ENCODE results near the gene OR2M3. TPM values are rescaled to one million over a fixed set of nuclear protein-coding genes. Genes with fewer than 3 reads are reported as not detected.

OR2M3 gene
- total RNA-seq, 2 donors from 2014 or later = 0.06 TPM; not detected in 1

- TF ChIP-seq POLR2AphosphoS5 (IDR thresholded peaks at IDR 0.05) = no peak
- TF ChIP-seq POLR2A (IDR thresholded peaks at IDR 0.05) = no peak
- TF ChIP-seq CTCF (IDR thresholded peaks at IDR 0.05) = no peak
- Histone ChIP-seq H3K9me3 (no peaks in the 10 kb centered on the region), H3K36me3 (no peaks in the 10 kb centered on the region), H3K4me3 (no peak overlapping the region), H3K27me3 (replicated peaks; ENCODE audit: insufficient read depth) (no peaks in the 10 kb centered on the region), H3K4me1 (replicated peaks) (no peaks in the 10 kb centered on the region), H3K27ac (no peak overlapping the region)
- 97% methylated on average over 13 of the region's 14 CpGs for WGBS
- intact Hi-C loops (cut with DNase I) = no loop called here
- DNase-seq (ENCODE audit: low spot score) = no peak
These were observed 31.9 kb upstream of the OR2M3 start for GRCh38 chr1:248165186-248165585.

- Histone ChIP-seq H3K36me3 (no peaks in the 10 kb centered on the region), H3K9me3 (no peaks in the 10 kb centered on the region), H3K4me1 (replicated peaks) (no peaks in the 10 kb centered on the region), H3K27me3 (replicated peaks; ENCODE audit: insufficient read depth) (no peaks in the 10 kb centered on the region), H3K4me3 (no peak within 1 kb of the TSS), H3K27ac (no peak within 1 kb of the TSS)
- no peak for DNase-seq (ENCODE audit: low spot score)
- TF ChIP-seq POLR2A (IDR thresholded peaks at IDR 0.05) (no peak), CTCF (IDR thresholded peaks at IDR 0.05) (no peak), POLR2AphosphoS5 (IDR thresholded peaks at IDR 0.05) (no peak)
- intact Hi-C loops (cut with DNase I) = no loop called here
These were observed 22.5 kb upstream of the OR2M3 start, which contains the start of gene OR2M2 for GRCh38 chr1:248174521-248174920. OR2M2 (plus strand) TSS chr1:248174821; CDS start chr1:248179986, 5,165 bp downstream.

GRCh38 chr1:248183996-248184395, 13.1 kb upstream of the OR2M3 start:
- 65% methylated on average over 7 of the region's 7 CpGs for WGBS
- intact Hi-C loops (cut with DNase I) = no loop called here
- no peaks in the 10 kb centered on the region for H3K36me3 ChIP-seq
- no peak overlapping the region for H3K27ac ChIP-seq
- H3K4me3 ChIP-seq = no peak overlapping the region
- H3K9me3 ChIP-seq = no peaks in the 10 kb centered on the region
- no peak for DNase-seq (ENCODE audit: low spot score)
- H3K4me1 ChIP-seq (replicated peaks) = no peaks in the 10 kb centered on the region
- no peak for TF ChIP-seq CTCF (IDR thresholded peaks at IDR 0.05)
- no peaks in the 10 kb centered on the region for H3K27me3 ChIP-seq (replicated peaks; ENCODE audit: insufficient read depth)

- WGBS = 75% methylated on average over 3 of the region's 3 CpGs
These were observed 9.7 kb upstream of the OR2M3 start for GRCh38 chr1:248187363-248187762.

GRCh38 chr1:248189026-248189425, 8.0 kb upstream of the OR2M3 start:
- no peak for TF ChIP-seq POLR2AphosphoS5 (IDR thresholded peaks at IDR 0.05)
- TF ChIP-seq CTCF (IDR thresholded peaks at IDR 0.05) = no peak
- TF ChIP-seq POLR2A (IDR thresholded peaks at IDR 0.05) = no peak
- DNase-seq (ENCODE audit: low spot score) = no peak
- WGBS = 34% methylated on average over 10 of the region's 11 CpGs

More at GRCh38 chr1:248187363-248187762, 9.7 kb upstream of the OR2M3 start:
- no peak for DNase-seq (ENCODE audit: low spot score)
- TF ChIP-seq POLR2A (IDR thresholded peaks at IDR 0.05) = no peak
- Histone ChIP-seq H3K27me3 (replicated peaks; ENCODE audit: insufficient read depth) (no peaks in the 10 kb centered on the region), H3K9me3 (no peaks in the 10 kb centered on the region), H3K4me3 (no peak overlapping the region), H3K4me1 (replicated peaks) (no peaks in the 10 kb centered on the region), H3K36me3 (no peaks in the 10 kb centered on the region), H3K27ac (no peak overlapping the region)
- intact Hi-C loops (cut with DNase I) = no loop called here

More at GRCh38 chr1:248189026-248189425, 8.0 kb upstream of the OR2M3 start:
- Histone ChIP-seq H3K36me3 (no peaks in the 10 kb centered on the region), H3K9me3 (no peaks in the 10 kb centered on the region), H3K4me1 (replicated peaks) (no peaks in the 10 kb centered on the region), H3K27ac (no peak overlapping the region), H3K4me3 (no peak overlapping the region), H3K27me3 (replicated peaks; ENCODE audit: insufficient read depth) (no peaks in the 10 kb centered on the region)
- intact Hi-C loops (cut with DNase I) = no loop called here

Measured in prostate gland (tissue), 2 donors.